Mammary epithelial cell (primary cell): ENCODE results near the gene ADAM22.

Experiments used
- CTCF ChIP-seq, 2 donors: IDR thresholded peaks in 1 of 2; conservative IDR thresholded peaks in 1 of 2; 2 replicates each; pipeline ENCODE4 v1.5.1; 2011 to 2012; ENCODE audit warnings: inconsistent platforms in 2 of 2, low read length in 2 of 2, mild to moderate bottlenecking in 2 of 2, control low read depth in 1 of 2, low read depth in 1 of 2; ENCODE audit not compliant: insufficient read depth in 1 of 2; ENCODE audit errors: extremely low read depth in 1 of 2
- EZH2 ChIP-seq: IDR thresholded peaks from 2 replicates; pipeline ENCODE4 v1.6.1; 2012; ENCODE audit warnings: low read length, inconsistent platforms, borderline replicate concordance

- TF ChIP-seq CTCF (conservative IDR thresholded peaks at IDR 0.05 in 1 of 2, IDR thresholded peaks at IDR 0.05 in 1 of 2; ENCODE audit: extremely low read depth in 1 of 2, insufficient read depth in 1 of 2, low read depth in 1 of 2, low read length in 2 of 2): no peak
- TF ChIP-seq EZH2: no peak
These were observed 292.1 kb downstream of the ADAM22 start for GRCh38 chr7:88226201-88226600.
